ENCODE data around the gene SETD1B. TPM values are rescaled to one million over a fixed set of nuclear protein-coding genes. Genes with fewer than 3 reads are reported as not detected.

SETD1B gene
- total RNA-seq, 4 donors from 2014 or later: 1.3 to 63.6 (median 5.6) TPM

DNA sequence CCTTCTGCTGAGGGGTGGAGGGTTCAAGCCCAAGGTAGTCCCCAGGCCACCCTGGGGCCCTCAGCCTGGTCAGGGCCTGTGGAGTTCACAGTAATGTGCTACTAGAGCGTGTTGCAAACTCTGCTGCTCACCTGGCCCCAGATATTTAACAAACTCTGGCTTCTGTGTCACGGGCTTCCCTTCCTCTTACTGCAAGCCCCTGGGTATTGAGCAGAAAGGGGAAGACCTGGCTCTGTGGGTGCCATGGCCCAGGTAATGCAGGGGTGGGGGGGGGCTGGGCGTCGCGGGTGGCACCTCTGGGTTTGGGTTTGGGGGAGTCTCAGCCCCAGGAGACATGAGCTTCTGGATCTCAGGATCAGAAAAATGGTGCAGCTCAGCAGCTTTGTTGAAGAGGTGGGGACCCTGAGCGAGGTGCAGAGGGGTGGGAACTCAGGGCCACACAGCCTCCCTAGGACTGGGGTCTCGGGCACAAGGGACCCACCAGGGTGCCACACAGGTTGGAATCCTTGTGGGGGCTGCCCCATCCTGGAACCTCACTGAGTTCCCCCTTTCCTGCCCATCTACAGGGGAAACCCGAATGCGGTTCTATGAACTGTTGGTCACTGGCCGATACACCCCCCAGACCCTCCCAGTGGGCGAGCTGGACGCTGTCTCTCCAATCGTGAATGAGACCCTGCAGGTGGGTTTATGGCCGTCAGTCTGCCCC lies 4.0 kb downstream of the SETD1B start:
- H3K9me3 ChIP-seq: no peaks in the 10 kb centered on the region
- peaks cover 9 to 36% of the 10 kb centered on the region in 2 donors for H3K4me1 ChIP-seq
- no peak for DNase-seq
- intact Hi-C loops (cut with DNase I; ENCODE audit: low total_unique reads): no loop called here
- TF ChIP-seq POLR2A (IDR thresholded peaks at IDR 0.05): no peak
- TF ChIP-seq CTCF (IDR thresholded peaks at IDR 0.05): no peak
- no peak overlapping the region for H3K4me3 ChIP-seq
- no peaks in the 10 kb centered on the region for H3K27me3 ChIP-seq
- H3K27ac ChIP-seq: no peak overlapping the region
- no peaks in the 10 kb centered on the region for H3K36me3 ChIP-seq

GRCh38 chr12:121808623-121809022 lies 4.8 kb downstream of the SETD1B start:
- peaks cover 9 to 42% of the 10 kb centered on the region in 2 donors for H3K4me1 ChIP-seq
- H3K4me3 ChIP-seq: no peak overlapping the region
- H3K27me3 ChIP-seq: no peaks in the 10 kb centered on the region
- no peak for TF ChIP-seq CTCF (IDR thresholded peaks at IDR 0.05)
- no peak for TF ChIP-seq POLR2A (IDR thresholded peaks at IDR 0.05)
- intact Hi-C loops (cut with DNase I; ENCODE audit: low total_unique reads): no loop called here
- H3K9me3 ChIP-seq: no peaks in the 10 kb centered on the region
- no peak overlapping the region for H3K27ac ChIP-seq
- H3K36me3 ChIP-seq: no peaks in the 10 kb centered on the region
- DNase-seq: no peak

- TF ChIP-seq CTCF (IDR thresholded peaks at IDR 0.05): no peak
- no peak for TF ChIP-seq POLR2A (IDR thresholded peaks at IDR 0.05)
- no peak overlapping the region for H3K27ac ChIP-seq
- H3K4me3 ChIP-seq: no peak overlapping the region
- no peaks in the 10 kb centered on the region for H3K36me3 ChIP-seq
- intact Hi-C loops (cut with DNase I; ENCODE audit: low total_unique reads): no loop called here
- no peak for DNase-seq
- peaks cover 9 to 42% of the 10 kb centered on the region in 2 donors for H3K4me1 ChIP-seq
- no peaks in the 10 kb centered on the region for H3K9me3 ChIP-seq
- no peaks in the 10 kb centered on the region for H3K27me3 ChIP-seq
These were observed 5.9 kb downstream of the SETD1B start for GRCh38 chr12:121809712-121810116.

- TF ChIP-seq CTCF (IDR thresholded peaks at IDR 0.05) (no peak), POLR2A (IDR thresholded peaks at IDR 0.05) (no peak)
- H3K36me3 ChIP-seq: no peaks in the 10 kb centered on the region
- H3K27me3 ChIP-seq: no peaks in the 10 kb centered on the region
- H3K4me1 ChIP-seq: peaks cover 9 to 42% of the 10 kb centered on the region in 2 donors
- no peak for DNase-seq
- H3K9me3 ChIP-seq: no peaks in the 10 kb centered on the region
- peak overlapping the region in 1 of 2 donors; percentile 78 for H3K27ac ChIP-seq
- intact Hi-C loops (cut with DNase I; ENCODE audit: low total_unique reads): no loop called here
- H3K4me3 ChIP-seq: no peak overlapping the region
These were observed 6.5 kb downstream of the SETD1B start for GRCh38 chr12:121810234-121810817.

- TF ChIP-seq POLR2A (IDR thresholded peaks at IDR 0.05) (no peak), CTCF (IDR thresholded peaks at IDR 0.05) (no peak)
- Histone ChIP-seq H3K4me3 (peak overlapping the region in 1 of 2 donors; percentile 63), H3K27ac (peak overlapping the region; percentile 78 to 86), H3K36me3 (no peaks in the 10 kb centered on the region), H3K9me3 (no peaks in the 10 kb centered on the region), H3K4me1 (peaks cover 9 to 38% of the 10 kb centered on the region in 2 donors), H3K27me3 (no peaks in the 10 kb centered on the region)
- intact Hi-C loops (cut with DNase I; ENCODE audit: low total_unique reads): no loop called here
- DNase-seq: no peak
These were observed 7.1 kb downstream of the SETD1B start for GRCh38 chr12:121810833-121811433.

Data from uterus (tissue), 4 donors.